Coronary artery (tissue), 2 donors: ENCODE data around the gene SLC26A9.

Experiments
- DNase-seq: peaks from one replicate; pipeline ENCODE4 v3.0.0-alpha.2; 2017; ENCODE audit warnings: low spot score
- H3K27ac ChIP-seq, 2 donors: fragments of 200-600 bp; sonication (generic); one replicate each; pipeline ENCODE4 v1.5.1; 2016 to 2019
- H3K4me3 ChIP-seq: fragments of 200-600 bp; sonication (generic); 2 replicates; pipeline ENCODE4 v1.5.1; 2016; ENCODE audit warnings: mild to moderate bottlenecking, moderate library complexity
- TF ChIP-seq, protein P1 (sequence below): fragments of 200-600 bp; sonication (generic); IDR thresholded peaks from one replicate; pipeline ENCODE4 v1.5.1; 2019; ENCODE audit warnings: antibody characterized with exemption

SLC26A9 gene

DNA sequence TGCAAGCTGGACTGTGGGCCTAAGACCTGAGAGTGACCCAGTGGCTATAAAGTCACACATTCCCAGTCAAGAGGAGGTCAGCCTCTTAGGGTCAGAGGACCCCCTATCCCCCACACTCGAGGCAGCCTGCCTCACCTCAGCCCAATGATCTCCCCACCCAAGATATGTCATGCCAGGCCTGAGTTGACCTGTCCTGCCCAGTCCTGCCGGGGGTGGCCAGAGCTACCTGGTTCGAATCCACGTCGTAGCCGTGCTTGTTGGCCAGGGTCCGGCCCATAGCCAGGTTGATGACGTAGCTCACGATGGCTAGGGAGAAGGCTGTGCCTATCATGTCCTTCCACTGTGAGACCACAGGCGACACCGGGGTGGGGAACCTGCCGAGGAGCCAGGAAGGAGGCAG lies 15.6 kb downstream of the SLC26A9 start:
- no peak overlapping the region for H3K27ac ChIP-seq
- no peak for DNase-seq
- TF ChIP-seq, protein P1, sequence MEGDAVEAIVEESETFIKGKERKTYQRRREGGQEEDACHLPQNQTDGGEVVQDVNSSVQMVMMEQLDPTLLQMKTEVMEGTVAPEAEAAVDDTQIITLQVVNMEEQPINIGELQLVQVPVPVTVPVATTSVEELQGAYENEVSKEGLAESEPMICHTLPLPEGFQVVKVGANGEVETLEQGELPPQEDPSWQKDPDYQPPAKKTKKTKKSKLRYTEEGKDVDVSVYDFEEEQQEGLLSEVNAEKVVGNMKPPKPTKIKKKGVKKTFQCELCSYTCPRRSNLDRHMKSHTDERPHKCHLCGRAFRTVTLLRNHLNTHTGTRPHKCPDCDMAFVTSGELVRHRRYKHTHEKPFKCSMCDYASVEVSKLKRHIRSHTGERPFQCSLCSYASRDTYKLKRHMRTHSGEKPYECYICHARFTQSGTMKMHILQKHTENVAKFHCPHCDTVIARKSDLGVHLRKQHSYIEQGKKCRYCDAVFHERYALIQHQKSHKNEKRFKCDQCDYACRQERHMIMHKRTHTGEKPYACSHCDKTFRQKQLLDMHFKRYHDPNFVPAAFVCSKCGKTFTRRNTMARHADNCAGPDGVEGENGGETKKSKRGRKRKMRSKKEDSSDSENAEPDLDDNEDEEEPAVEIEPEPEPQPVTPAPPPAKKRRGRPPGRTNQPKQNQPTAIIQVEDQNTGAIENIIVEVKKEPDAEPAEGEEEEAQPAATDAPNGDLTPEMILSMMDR: no peak
- no peak overlapping the region for H3K4me3 ChIP-seq

DNA sequence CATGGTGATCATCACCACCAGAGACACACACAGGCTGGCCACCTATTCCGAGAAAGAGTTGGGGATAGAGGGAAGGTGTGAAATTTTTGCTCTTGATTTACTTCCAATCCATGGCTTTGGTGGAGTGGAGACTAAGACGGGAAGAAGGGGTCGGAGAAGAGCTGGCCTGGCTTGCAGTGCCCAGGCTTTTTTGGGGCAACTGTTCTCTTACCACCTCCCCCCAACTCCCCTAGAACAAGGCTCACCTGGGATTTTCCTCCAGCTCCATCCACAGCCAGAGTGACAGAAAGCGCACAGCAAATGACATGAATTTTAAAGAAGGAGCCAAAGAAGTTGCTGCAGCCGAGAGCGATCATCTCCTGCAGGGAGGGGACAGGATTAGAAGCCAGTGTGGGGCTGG lies 16.0 kb downstream of the SLC26A9 start:
- TF ChIP-seq, protein P1: no peak
- Histone ChIP-seq H3K4me3 (no peak overlapping the region), H3K27ac (no peak overlapping the region)
- DNase-seq: no peak

DNA sequence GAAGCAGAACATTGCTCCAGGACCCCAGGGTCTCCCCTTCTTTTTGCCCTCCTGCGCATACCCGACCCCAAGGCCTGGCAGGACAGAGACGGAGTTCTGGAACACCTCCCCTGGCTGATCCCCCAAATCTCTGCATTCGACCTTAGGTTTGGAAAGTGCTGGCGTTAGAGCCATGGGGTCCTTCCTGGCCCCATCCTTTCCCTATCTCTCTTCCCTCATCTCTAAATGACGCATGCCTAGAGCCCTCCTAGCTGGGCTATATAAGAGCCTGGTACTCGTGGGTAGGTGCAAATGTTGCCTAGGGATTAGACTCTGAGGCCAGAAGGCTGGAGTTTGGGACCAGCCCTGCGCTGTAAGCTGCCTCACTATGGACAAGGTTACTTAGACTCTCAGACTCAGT lies 16.6 kb downstream of the SLC26A9 start:
- H3K27ac ChIP-seq: no peak overlapping the region

DNA sequence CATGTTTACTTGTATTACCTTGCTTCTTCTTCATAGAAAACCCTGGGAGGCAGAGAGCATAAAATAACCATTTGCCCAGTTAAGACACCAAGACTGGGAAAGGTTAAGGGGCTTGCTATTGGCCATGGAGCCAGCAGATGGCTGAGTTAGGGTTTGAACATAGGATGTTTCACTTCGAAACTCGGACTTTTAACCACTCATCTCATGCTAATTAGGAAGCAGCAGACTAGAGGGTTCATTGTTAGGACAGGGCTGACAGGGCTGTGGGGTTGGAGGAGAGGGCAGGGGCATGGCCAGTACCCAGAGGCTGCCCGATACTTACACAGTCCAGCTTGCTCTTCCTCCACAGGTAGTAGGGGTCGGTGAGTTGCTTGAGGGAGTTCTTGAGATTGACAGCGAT lies 17.0 kb downstream of the SLC26A9 start:
- H3K27ac ChIP-seq: no peak overlapping the region
- no peak overlapping the region for H3K4me3 ChIP-seq
- DNase-seq: no peak
- TF ChIP-seq, protein P1: no peak

More for the DNA sequence above, 16.6 kb downstream of the SLC26A9 start:
- TF ChIP-seq, protein P1: no peak
- no peak for DNase-seq
- no peak overlapping the region for H3K4me3 ChIP-seq

DNA sequence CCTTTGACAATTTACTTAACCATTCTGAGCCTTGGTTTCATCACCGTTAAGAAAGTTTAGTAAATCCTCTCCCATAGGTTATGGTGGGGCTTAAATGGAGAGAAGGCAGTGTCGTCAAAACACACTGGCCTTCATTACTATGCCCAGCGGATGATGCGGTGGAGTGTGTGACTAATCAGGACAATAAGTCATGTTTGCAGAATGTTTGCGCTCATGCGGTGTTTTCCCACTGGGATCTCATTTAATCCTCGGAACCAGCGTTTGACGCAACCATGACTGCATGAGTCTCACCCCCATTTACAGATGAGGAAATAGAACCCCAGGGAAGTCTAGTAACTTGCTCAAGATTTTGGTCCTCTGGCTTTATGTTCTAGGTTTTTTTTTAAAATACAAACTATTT lies 17.5 kb downstream of the SLC26A9 start:
- DNase-seq: no peak
- Histone ChIP-seq H3K27ac (no peak overlapping the region), H3K4me3 (no peak overlapping the region)
- TF ChIP-seq, protein P1: no peak

DNA sequence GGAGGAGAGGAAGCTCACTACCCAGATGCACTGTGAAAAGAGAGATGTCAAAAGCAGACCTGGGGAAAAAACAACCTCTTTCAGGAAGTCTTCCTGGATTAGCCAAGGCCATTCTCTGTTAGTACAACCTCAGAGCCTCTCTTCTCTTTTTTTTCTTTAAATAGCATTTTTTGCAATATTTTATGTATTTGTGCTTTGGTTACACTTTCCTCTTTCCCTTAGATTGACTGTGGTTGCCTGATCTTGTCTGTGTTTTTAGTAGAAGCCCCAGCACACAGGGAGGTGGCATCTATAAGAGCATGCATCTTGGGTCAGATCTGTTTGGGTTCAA lies 18.8 kb downstream of the SLC26A9 start:
- no peak overlapping the region for H3K27ac ChIP-seq
- TF ChIP-seq, protein P1: no peak
- H3K4me3 ChIP-seq: no peak overlapping the region
- DNase-seq: no peak

DNA sequence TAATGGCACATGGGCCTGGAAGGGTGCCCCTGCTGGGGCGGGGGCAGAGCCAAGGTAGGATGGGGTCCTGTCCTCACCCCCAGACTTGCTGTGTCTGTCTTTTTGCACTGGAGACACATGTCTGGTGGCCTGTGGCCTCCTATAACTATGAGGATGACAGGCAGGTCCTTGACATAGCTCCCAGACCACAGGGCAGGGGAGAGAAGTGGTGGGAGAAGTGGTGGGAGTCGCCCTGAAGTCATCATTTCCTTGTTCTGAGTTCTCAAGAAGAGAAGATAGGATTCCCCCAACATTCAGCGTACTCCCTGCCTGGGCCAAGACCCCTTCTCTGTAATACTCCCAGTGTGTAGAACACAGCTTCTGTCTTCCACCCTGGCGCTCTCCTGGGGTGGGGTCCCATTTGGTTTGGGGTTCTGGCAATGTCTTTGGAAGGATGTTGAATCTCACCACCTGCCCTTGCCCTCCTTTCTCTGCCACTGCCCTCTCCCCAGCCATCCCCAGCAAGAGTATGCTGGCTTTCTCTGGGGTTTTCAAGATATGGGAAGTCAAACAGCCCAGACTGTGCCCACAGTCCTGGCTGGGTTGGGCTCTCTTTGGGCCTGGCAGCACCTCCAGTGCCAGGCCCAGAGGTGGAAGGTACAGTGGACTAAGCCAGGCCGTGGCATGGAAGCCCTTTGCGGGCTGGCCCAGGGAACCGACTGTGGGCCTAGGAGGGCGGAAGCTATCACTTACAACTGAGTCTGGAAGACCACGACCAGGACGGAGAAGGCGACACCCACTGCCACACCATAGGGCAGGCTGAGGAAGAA lies 19.4 kb downstream of the SLC26A9 start:
- no peak overlapping the region for H3K4me3 ChIP-seq
- no peak overlapping the region for H3K27ac ChIP-seq
- no peak for DNase-seq
- TF ChIP-seq, protein P1: no peak
